Hematopoietic multipotent progenitor cell treated with erythropoietin and hydrocortisone succinate and interleukin-3 and kit ligand, for 8 days (in vitro differentiated cells): Measurements from ENCODE around the gene ITFG2.
"Not testable (repeated sequence)": the region's sequence is repeated elsewhere in the genome, so short reads cannot be mapped to it uniquely, and the experiment has no call there.

Source experiments
- DNase-seq: peaks from one replicate; pipeline ENCODE4 v3.0.0-alpha.2; 2015

The ITFG2 gene

GRCh38 chr12:2864198-2864597 is 51.7 kb downstream of the ITFG2 start:
- DNase-seq = no peak

DNA sequence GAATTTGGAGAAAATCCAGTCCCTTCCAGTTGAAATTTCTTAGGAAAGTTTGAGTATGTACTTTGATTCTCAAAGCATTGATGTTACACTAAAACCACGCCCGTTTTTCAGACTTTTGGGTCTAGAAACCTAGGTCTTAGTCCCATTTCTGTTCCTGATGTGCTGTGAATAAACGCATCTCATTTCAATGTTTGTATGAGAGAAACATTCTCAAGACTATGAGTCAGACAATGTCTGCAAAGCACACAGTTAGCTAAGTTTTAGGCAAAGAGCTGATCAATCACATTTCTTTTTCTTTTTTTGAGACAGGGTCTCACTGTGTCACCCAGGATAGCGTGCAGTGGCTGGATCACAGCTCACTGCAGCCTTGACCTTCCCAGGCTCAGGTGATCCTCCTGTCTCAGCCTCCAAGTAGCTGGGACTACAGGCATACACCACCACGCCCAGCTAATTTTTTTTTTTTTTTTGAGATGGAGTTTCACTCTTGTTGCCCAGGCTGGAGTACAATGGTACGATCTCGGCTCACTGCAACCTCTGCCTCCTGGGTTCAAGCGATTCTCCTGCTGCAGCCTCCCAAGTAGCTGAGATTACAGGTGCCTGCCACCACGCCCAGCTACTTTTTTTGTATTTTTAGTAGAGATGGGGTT is 56.6 kb downstream of the ITFG2 start:
- DNase-seq = not testable (repeated sequence)
